Caco-2 (cell line): ENCODE results near the gene RNF112. TPM values are rescaled to one million over a fixed set of nuclear protein-coding genes. Genes with fewer than 3 reads are reported as not detected.

ENCODE experiments used
- BruUV-seq: library from RNA; stranded (reverse); fragments of 400-500 nt; replicated peaks from 2 replicates; lab custom pipeline; 2021; lab: Mats Ljungman, UMichigan
- CTCF ChIA-PET: fragments of 300-600 bp; sonication (Branson Sonifier 250); formaldehyde crosslinking; loops from one replicate; lab custom pipeline; 2022; ENCODE audit warnings: antibody characterized with exemption; lab: Charles Lee
- POLR2A ChIA-PET: fragments of 300-600 bp; sonication (Branson Sonifier 250); formaldehyde crosslinking; loops from one replicate; lab custom pipeline; 2022; ENCODE audit warnings: antibody characterized with exemption; lab: Charles Lee
- DNase-seq, 2 experiments: peaks; one replicate each; pipeline versions ENCODE4 v3.0.0 to v3.0.0-alpha.2; 2020 to 2022
- H3K27me3 ChIP-seq: replicated peaks from 2 replicates; pipeline ENCODE4 v1.6.0; 2011; ENCODE audit warnings: low read length; ENCODE audit not compliant: control insufficient read depth, insufficient read depth
- H3K36me3 ChIP-seq: 2 replicates; pipeline ENCODE4 v1.5.1; 2011; ENCODE audit warnings: low read length; ENCODE audit not compliant: control insufficient read depth, insufficient read depth
- H3K4me1 ChIP-seq: fragments of 250-450 bp; sonication (Bioruptor Pico); 2 replicates; pipeline ENCODE4 v1.5.1; 2020; ENCODE audit warnings: mild to moderate bottlenecking
- H3K4me3 ChIP-seq: 2 replicates; pipeline ENCODE4 v1.5.1; 2011; ENCODE audit warnings: low read depth, mild to moderate bottlenecking, control low read depth, low read length
- H3K9me3 ChIP-seq: fragments of 250-450 bp; sonication (Bioruptor Pico); 2 replicates; pipeline ENCODE4 v1.5.1; 2020; ENCODE audit warnings: mild to moderate bottlenecking, moderate library complexity
- H3K27ac Mint-ChIP-seq: one replicate; pipeline ENCODE4 v1.8.0; 2022; ENCODE audit warnings: mixed read lengths; ENCODE audit not compliant: unreplicated experiment
- H3K27me3 Mint-ChIP-seq: one replicate; pipeline ENCODE4 v1.8.0; 2022; ENCODE audit warnings: mixed read lengths; ENCODE audit not compliant: insufficient read depth, unreplicated experiment
- H3K36me3 Mint-ChIP-seq: one replicate; pipeline ENCODE4 v1.8.0; 2022; ENCODE audit warnings: mild to moderate bottlenecking, mixed read lengths; ENCODE audit not compliant: insufficient read depth, unreplicated experiment
- H3K4me1 Mint-ChIP-seq: one replicate; pipeline ENCODE4 v1.8.0; 2022; ENCODE audit warnings: low read depth, mixed read lengths; ENCODE audit not compliant: unreplicated experiment
- H3K4me3 Mint-ChIP-seq: one replicate; pipeline ENCODE4 v1.8.0; 2022; ENCODE audit warnings: mild to moderate bottlenecking, moderate library complexity, mixed read lengths; ENCODE audit not compliant: unreplicated experiment
- H3K9me3 Mint-ChIP-seq: one replicate; pipeline ENCODE4 v1.8.0; 2022; ENCODE audit warnings: mixed read lengths; ENCODE audit not compliant: unreplicated experiment
- CTCF ChIP-seq, 2 experiments: fragments of 200-600 bp in 1 of 2; IDR thresholded peaks; 1 replicate in 1 of 2; 2 replicates in 1 of 2; pipeline versions ENCODE4 v1.5.1 to v1.8.0; 2011 to 2022; ENCODE audit warnings: antibody characterized with exemption in 1 of 2, control low read depth in 1 of 2, inconsistent platforms in 1 of 2, low read depth in 1 of 2, low read length in 1 of 2, mild to moderate bottlenecking in 1 of 2, moderate library complexity in 1 of 2; ENCODE audit not compliant: insufficient read depth in 1 of 2, severe bottlenecking in 1 of 2, unreplicated experiment in 1 of 2
- intact Hi-C: fragments of 100-400 bp; cut with micrococcal nuclease; formaldehyde crosslinking; loops from one replicate; pipeline ENCODE4 v1.10.0; 2022; ENCODE audit not compliant: unreplicated experiment
- total RNA-seq: library from RNA; stranded (reverse); gene quantifications from 2 replicates; pipeline ENCODE4 v1.2.3, GENCODE V29; 2022

RNF112 gene
- total RNA-seq, 1 experiment from 2014 or later = not detected

- Mint-ChIP-seq H3K36me3 (no peaks in the 10 kb centered on the region), H3K27me3 (no peaks in the 10 kb centered on the region), H3K9me3 (no peaks in the 10 kb centered on the region), H3K4me3 (no peak overlapping the region), H3K27ac (no peak overlapping the region), H3K4me1 (peaks cover 6% of the 10 kb centered on the region)
- Histone ChIP-seq H3K4me1 (peaks cover 5% of the 10 kb centered on the region), H3K36me3 (no peaks in the 10 kb centered on the region), H3K4me3 (no peak overlapping the region), H3K9me3 (no peaks in the 10 kb centered on the region), H3K27me3 (no peaks in the 10 kb centered on the region)
- no peak for DNase-seq
- no TSS peak for BruUV-seq
- intact Hi-C loops = no loop called here
- TF ChIP-seq CTCF (IDR thresholded peaks at IDR 0.05; ENCODE audit: insufficient read depth in 1 of 2, low read depth in 1 of 2, low read length in 1 of 2, severe bottlenecking in 1 of 2, unreplicated experiment in 1 of 2) = no peak
- POLR2A ChIA-PET = no interaction called here
- CTCF ChIA-PET = no interaction called here
Measured at GRCh38 chr17:19369846-19370492, 41.1 kb upstream of the RNF112 start.

- Mint-ChIP-seq H3K9me3 (no peaks in the 10 kb centered on the region), H3K36me3 (no peaks in the 10 kb centered on the region), H3K27me3 (no peaks in the 10 kb centered on the region), H3K4me3 (no peak overlapping the region), H3K4me1 (peaks cover 6% of the 10 kb centered on the region), H3K27ac (no peak overlapping the region)
- POLR2A ChIA-PET = no interaction called here
- TF ChIP-seq CTCF (IDR thresholded peaks at IDR 0.05; ENCODE audit: insufficient read depth in 1 of 2, low read depth in 1 of 2, low read length in 1 of 2, severe bottlenecking in 1 of 2, unreplicated experiment in 1 of 2) = no peak
- Histone ChIP-seq H3K4me3 (no peak overlapping the region), H3K36me3 (no peaks in the 10 kb centered on the region), H3K27me3 (no peaks in the 10 kb centered on the region), H3K4me1 (peaks cover 5% of the 10 kb centered on the region), H3K9me3 (no peaks in the 10 kb centered on the region)
- BruUV-seq = no TSS peak
- DNase-seq = peak in 1 of 2 experiments; percentile 33
- intact Hi-C loops = no loop called here
- CTCF ChIA-PET = no interaction called here
Measured at GRCh38 chr17:19370493-19370960, 40.5 kb upstream of the RNF112 start.

GRCh38 chr17:19371259-19372010 is 39.6 kb upstream of the RNF112 start:
- DNase-seq = no peak
- Mint-ChIP-seq H3K27ac (no peak overlapping the region), H3K9me3 (no peaks in the 10 kb centered on the region), H3K36me3 (no peaks in the 10 kb centered on the region), H3K27me3 (no peaks in the 10 kb centered on the region), H3K4me1 (peaks cover 13% of the 10 kb centered on the region), H3K4me3 (no peak overlapping the region)
- Histone ChIP-seq H3K9me3 (no peaks in the 10 kb centered on the region), H3K36me3 (no peaks in the 10 kb centered on the region), H3K4me3 (no peak overlapping the region), H3K4me1 (peaks cover 11% of the 10 kb centered on the region), H3K27me3 (no peaks in the 10 kb centered on the region)
- BruUV-seq = no TSS peak
- no peak for TF ChIP-seq CTCF (IDR thresholded peaks at IDR 0.05; ENCODE audit: insufficient read depth in 1 of 2, low read depth in 1 of 2, low read length in 1 of 2, severe bottlenecking in 1 of 2, unreplicated experiment in 1 of 2)
- ChIA-PET POLR2A (no interaction called here), CTCF (no interaction called here)
- intact Hi-C loops = no loop called here
